Panc1 (cell line): ENCODE measurements around the gene USH2A.

Experiments used
- REST ChIP-seq, 2 experiments: IDR thresholded peaks; 2 replicates each; pipeline ENCODE4 v1.6.1; 2011 to 2012; ENCODE audit warnings: low read depth in 2 of 2, control low read depth in 1 of 2, low read length in 1 of 2, mild to moderate bottlenecking in 1 of 2, moderate library complexity in 1 of 2; ENCODE audit not compliant: insufficient read depth in 1 of 2
- SIN3A ChIP-seq: IDR thresholded peaks from 2 replicates; pipeline ENCODE4 v1.6.1; 2012; ENCODE audit warnings: low read depth, mild to moderate bottlenecking, low read length, moderate library complexity, borderline replicate concordance; ENCODE audit not compliant: insufficient read depth
- TF ChIP-seq, protein P1 (sequence below): fragments of 450-650 bp; IDR thresholded peaks from 2 replicates; pipeline ENCODE4 v1.5.1; 2017; ENCODE audit warnings: mild to moderate bottlenecking

DNA sequence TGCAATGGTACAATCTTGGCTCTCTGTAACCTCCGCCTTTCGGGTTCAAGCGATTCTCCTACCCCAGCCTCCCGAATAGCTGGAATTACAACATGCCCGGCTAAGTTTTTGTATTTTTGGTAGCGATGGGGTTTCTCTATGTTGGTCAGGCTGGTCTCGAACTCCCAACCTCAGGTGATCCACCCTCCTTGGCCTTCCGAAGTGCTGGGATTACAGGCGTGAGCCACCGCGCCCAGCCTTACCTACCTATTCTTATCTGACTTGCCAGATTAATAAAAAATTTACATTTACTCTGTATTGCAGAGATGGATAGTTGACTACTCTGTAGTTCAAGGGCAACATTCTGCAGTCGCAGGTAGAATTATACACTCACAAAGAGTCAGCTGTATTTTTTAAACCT lies 496.6 kb downstream of the USH2A start:
- TF ChIP-seq, protein P1, sequence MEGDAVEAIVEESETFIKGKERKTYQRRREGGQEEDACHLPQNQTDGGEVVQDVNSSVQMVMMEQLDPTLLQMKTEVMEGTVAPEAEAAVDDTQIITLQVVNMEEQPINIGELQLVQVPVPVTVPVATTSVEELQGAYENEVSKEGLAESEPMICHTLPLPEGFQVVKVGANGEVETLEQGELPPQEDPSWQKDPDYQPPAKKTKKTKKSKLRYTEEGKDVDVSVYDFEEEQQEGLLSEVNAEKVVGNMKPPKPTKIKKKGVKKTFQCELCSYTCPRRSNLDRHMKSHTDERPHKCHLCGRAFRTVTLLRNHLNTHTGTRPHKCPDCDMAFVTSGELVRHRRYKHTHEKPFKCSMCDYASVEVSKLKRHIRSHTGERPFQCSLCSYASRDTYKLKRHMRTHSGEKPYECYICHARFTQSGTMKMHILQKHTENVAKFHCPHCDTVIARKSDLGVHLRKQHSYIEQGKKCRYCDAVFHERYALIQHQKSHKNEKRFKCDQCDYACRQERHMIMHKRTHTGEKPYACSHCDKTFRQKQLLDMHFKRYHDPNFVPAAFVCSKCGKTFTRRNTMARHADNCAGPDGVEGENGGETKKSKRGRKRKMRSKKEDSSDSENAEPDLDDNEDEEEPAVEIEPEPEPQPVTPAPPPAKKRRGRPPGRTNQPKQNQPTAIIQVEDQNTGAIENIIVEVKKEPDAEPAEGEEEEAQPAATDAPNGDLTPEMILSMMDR: no peak
- TF ChIP-seq REST (IDR thresholded peaks at IDR 0.05; ENCODE audit: insufficient read depth in 1 of 2, low read depth in 2 of 2, low read length in 1 of 2) (no peak), SIN3A (no peak)
